GM21447 (cell line): ENCODE measurements around the gene KCNIP1.

Experiments
- ATAC-seq: cut with Tn5 transposase; IDR thresholded peaks from one replicate; pipeline ENCODE4 v1.9.1; 2021; ENCODE audit not compliant: unreplicated experiment

Gene KCNIP1

GRCh38 chr5:170562166-170562874, 58.5 kb downstream of the KCNIP1 start:
- no peak for ATAC-seq

GRCh38 chr5:170562875-170563228, 59.0 kb downstream of the KCNIP1 start:
- ATAC-seq, result no peak

- no peak for ATAC-seq
Observed at GRCh38 chr5:170563824-170564567, 60.2 kb downstream of the KCNIP1 start.

- ATAC-seq, result no peak
Observed at GRCh38 chr5:170565072-170565471, 61.3 kb downstream of the KCNIP1 start.

GRCh38 chr5:170569101-170569500, 65.3 kb downstream of the KCNIP1 start:
- no peak for ATAC-seq

GRCh38 chr5:170570476-170570875, 66.7 kb downstream of the KCNIP1 start:
- ATAC-seq, result no peak

- no peak for ATAC-seq
Observed at GRCh38 chr5:170571281-170571731, 67.5 kb downstream of the KCNIP1 start.

- peak; percentile 87 for ATAC-seq
Observed at GRCh38 chr5:170571875-170572852, 68.3 kb downstream of the KCNIP1 start.

- no peak for ATAC-seq
Observed at GRCh38 chr5:170573114-170573513, 69.3 kb downstream of the KCNIP1 start.

- ATAC-seq, result no peak
Observed at GRCh38 chr5:170573660-170574059, 69.8 kb downstream of the KCNIP1 start.

- ATAC-seq, result no peak
Observed at GRCh38 chr5:170576602-170577535, 73.0 kb downstream of the KCNIP1 start.

GRCh38 chr5:170579601-170580000, 75.8 kb downstream of the KCNIP1 start:
- no peak for ATAC-seq

- no peak for ATAC-seq
Observed at GRCh38 chr5:170581211-170581610, 77.4 kb downstream of the KCNIP1 start.

GRCh38 chr5:170582644-170583330, 79.0 kb downstream of the KCNIP1 start:
- no peak for ATAC-seq

GRCh38 chr5:170584003-170584402, 80.2 kb downstream of the KCNIP1 start:
- no peak for ATAC-seq

GRCh38 chr5:170584450-170585058, 80.7 kb downstream of the KCNIP1 start:
- no peak for ATAC-seq

GRCh38 chr5:170585273-170585948, 81.6 kb downstream of the KCNIP1 start:
- ATAC-seq, result no peak

- no peak for ATAC-seq
Observed at GRCh38 chr5:170587808-170588207, 84.0 kb downstream of the KCNIP1 start.

- no peak for ATAC-seq
Observed at GRCh38 chr5:170589643-170590042, 85.8 kb downstream of the KCNIP1 start.
